Measurements from ENCODE around the gene CIT. TPM values are rescaled to one million over a fixed set of nuclear protein-coding genes. Genes with fewer than 3 reads are reported as not detected.

CIT gene
- total and polyA plus RNA-seq, 9 of the 15 experiments (the other 6 are each of a cell fraction or from before 2014, with no cell fraction given), result 1.1 to 46.7 (median 21.3) TPM

- TF ChIP-seq MBD2 (IDR thresholded peaks at IDR 0.05; ENCODE audit: borderline replicate concordance, low read depth), result no peak
- no peak for TF ChIP-seq ZNF324 (CRISPR knock-in tag; IDR thresholded peaks at IDR 0.05)
- TF ChIP-seq COPS2 (conservative IDR thresholded peaks at IDR 0.05), result no peak
- TF ChIP-seq ZNF445 (CRISPR knock-in tag; IDR thresholded peaks at IDR 0.05; ENCODE audit: low read depth), result no peak
- TF ChIP-seq ZNF384 (IDR thresholded peaks at IDR 0.05; ENCODE audit: low read depth, low read length), result no peak
- TF ChIP-seq BMI1 (IDR thresholded peaks at IDR 0.05; ENCODE audit: low read length), result no peak
- TF ChIP-seq GTF3C2 (IDR thresholded peaks at IDR 0.05; ENCODE audit: borderline replicate concordance, extremely low read depth, insufficient read length), result no peak
- TF ChIP-seq ARID4B (CRISPR knock-in tag; IDR thresholded peaks at IDR 0.05), result peak; percentile 51; the same call in 1 of the 2 replicates
- no peak for TF ChIP-seq NR2C2 (CRISPR knock-in tag; IDR thresholded peaks at IDR 0.05)
- TF ChIP-seq NR2C2 (tag; IDR thresholded peaks at IDR 0.05), result peak; percentile 64
- TF ChIP-seq, protein P1, sequence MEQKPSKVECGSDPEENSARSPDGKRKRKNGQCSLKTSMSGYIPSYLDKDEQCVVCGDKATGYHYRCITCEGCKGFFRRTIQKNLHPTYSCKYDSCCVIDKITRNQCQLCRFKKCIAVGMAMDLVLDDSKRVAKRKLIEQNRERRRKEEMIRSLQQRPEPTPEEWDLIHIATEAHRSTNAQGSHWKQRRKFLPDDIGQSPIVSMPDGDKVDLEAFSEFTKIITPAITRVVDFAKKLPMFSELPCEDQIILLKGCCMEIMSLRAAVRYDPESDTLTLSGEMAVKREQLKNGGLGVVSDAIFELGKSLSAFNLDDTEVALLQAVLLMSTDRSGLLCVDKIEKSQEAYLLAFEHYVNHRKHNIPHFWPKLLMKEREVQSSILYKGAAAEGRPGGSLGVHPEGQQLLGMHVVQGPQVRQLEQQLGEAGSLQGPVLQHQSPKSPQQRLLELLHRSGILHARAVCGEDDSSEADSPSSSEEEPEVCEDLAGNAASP (IDR thresholded peaks at IDR 0.05), result no peak
- no peak for TF ChIP-seq RBM15 (IDR thresholded peaks at IDR 0.05; ENCODE audit: insufficient read depth, low read length)
- no peak for TF ChIP-seq BRD9 (IDR thresholded peaks at IDR 0.05; ENCODE audit: low read depth, partially characterized antibody)
- peak; percentile 11; the same call in 1 of the 2 replicates for TF ChIP-seq PML (IDR thresholded peaks at IDR 0.05; ENCODE audit: low read length)
- TF ChIP-seq, protein P2, sequence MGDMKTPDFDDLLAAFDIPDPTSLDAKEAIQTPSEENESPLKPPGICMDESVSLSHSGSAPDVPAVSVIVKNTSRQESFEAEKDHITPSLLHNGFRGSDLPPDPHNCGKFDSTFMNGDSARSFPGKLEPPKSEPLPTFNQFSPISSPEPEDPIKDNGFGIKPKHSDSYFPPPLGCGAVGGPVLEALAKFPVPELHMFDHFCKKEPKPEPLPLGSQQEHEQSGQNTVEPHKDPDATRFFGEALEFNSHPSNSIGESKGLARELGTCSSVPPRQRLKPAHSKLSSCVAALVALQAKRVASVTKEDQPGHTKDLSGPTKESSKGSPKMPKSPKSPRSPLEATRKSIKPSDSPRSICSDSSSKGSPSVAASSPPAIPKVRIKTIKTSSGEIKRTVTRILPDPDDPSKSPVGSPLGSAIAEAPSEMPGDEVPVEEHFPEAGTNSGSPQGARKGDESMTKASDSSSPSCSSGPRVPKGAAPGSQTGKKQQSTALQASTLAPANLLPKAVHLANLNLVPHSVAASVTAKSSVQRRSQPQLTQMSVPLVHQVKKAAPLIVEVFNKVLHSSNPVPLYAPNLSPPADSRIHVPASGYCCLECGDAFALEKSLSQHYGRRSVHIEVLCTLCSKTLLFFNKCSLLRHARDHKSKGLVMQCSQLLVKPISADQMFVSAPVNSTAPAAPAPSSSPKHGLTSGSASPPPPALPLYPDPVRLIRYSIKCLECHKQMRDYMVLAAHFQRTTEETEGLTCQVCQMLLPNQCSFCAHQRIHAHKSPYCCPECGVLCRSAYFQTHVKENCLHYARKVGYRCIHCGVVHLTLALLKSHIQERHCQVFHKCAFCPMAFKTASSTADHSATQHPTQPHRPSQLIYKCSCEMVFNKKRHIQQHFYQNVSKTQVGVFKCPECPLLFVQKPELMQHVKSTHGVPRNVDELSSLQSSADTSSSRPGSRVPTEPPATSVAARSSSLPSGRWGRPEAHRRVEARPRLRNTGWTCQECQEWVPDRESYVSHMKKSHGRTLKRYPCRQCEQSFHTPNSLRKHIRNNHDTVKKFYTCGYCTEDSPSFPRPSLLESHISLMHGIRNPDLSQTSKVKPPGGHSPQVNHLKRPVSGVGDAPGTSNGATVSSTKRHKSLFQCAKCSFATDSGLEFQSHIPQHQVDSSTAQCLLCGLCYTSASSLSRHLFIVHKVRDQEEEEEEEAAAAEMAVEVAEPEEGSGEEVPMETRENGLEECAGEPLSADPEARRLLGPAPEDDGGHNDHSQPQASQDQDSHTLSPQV (IDR thresholded peaks at IDR 0.05), result peak; percentile 28; the same call in 1 of the 2 replicates
These were observed 207.2 kb downstream of the CIT start (continued) for GRCh38 chr12:119669744-119670472.

Measured in K562 (cell line).